ENCODE results near the gene OVOL1.

OVOL1 gene

GRCh38 chr11:65778431-65778900 is 8.4 kb upstream of the OVOL1 start:
- DNase-seq: no peak

DNA sequence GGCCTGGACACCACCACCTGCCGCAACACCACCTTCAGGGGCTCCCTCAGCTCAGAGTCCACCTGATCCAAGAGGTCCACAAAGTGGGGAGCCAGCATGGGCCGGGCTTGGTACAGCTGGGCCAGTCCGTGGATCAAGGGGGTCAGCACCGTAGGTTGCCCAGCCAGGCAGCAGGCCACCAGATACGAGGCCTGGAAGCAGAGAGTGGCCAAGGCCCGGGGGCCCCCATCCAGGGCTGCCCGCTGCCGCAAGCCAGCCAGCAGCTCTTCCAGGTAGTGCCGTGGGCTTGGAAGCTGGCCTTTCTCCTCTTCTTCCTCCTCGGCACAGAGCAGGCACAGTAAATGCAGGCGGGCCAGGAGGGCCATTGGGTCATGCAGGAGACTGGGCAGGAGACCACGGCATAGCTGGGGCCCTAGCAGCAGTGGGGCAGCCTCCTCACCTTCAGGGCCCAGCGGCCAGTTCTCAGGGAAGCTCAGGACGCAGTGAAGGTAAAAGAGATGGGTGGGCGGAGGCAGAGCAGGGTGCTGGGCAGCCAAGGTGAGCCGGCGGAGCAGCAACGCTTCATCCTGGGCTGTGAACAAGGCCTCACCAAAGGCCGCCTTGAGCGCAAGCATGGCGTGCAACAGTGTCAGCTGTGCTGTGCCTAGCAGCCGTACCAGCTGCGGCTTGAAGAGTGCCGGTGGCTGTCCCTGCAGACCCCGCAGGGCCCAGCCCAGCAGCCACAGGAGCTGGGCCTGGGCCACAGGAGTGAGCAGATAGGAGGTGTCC is 7.8 kb upstream of the OVOL1 start:
- no peak for DNase-seq

GRCh38 chr11:65779669-65779918 is 7.3 kb upstream of the OVOL1 start:
- no peak for DNase-seq

GRCh38 chr11:65779919-65780769 is 6.7 kb upstream of the OVOL1 start:
- DNase-seq: peak; percentile 76

DNA sequence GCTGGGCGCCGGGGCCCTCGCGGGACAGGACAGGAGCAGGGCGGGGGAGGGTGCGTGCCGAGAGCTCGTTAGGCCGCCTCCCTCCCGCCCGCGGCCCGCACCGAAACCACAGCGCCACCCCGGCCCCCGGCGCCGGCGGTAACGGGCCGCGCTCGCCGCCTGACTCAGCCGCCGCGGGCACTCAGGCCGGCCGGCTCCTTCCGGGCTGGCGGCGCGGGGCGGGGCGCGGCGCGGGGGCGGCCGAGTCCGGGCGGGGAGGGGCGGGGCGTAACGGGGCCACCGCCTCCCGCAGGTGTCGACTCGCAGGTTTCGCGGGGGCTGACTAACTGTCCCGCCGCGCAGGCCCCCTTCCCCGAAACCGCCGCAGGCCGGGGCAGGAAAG is 6.1 kb upstream of the OVOL1 start, which contains the start of gene AP5B1:
Gene AP5B1 (minus strand): TSS at position 207 of the 382 bp plus-strand sequence. CDS start 385 bp downstream, outside the sequence.
- DNase-seq: peak; percentile 62

DNA sequence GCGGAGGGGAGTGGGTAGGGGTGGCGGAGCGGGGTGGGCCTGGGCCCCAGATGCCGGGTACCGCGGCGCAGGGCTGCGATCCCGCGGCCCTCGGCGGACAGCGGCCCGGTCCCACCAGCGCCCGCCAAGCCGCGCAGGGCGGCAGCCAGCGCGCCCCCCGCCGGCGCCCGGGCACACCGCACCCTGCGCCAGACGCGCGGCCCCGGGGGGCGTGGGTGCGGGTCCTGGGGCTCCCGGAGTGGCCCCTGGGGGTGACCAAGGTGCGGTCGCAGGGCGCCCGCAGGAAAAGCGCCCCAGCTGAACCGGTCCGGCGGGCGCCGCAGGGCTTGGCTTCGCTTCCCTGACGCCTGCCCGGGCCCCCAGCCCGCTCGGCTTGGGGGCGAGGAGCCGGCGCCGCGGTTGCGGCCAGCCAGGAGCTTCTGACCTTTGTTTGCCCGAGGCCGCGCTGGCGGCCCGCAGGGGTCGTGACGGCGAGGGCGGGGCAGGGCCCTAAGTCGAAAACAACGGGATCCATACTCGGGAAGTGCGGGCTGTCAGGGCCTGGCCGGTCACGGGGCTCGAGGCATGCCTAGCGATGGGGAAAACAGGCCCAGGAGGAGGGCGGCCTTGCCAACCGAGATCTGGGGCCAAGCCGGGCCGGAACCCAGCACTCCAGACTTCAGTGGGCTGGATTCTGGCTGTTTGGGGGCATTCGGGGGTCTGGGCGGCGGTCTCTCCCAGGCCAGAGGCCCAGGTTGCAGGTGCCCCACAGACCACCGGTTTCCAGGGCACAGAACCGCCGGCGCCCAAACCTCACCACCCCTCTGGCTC is 5.5 kb upstream of the OVOL1 start:
- DNase-seq: no peak

DNA sequence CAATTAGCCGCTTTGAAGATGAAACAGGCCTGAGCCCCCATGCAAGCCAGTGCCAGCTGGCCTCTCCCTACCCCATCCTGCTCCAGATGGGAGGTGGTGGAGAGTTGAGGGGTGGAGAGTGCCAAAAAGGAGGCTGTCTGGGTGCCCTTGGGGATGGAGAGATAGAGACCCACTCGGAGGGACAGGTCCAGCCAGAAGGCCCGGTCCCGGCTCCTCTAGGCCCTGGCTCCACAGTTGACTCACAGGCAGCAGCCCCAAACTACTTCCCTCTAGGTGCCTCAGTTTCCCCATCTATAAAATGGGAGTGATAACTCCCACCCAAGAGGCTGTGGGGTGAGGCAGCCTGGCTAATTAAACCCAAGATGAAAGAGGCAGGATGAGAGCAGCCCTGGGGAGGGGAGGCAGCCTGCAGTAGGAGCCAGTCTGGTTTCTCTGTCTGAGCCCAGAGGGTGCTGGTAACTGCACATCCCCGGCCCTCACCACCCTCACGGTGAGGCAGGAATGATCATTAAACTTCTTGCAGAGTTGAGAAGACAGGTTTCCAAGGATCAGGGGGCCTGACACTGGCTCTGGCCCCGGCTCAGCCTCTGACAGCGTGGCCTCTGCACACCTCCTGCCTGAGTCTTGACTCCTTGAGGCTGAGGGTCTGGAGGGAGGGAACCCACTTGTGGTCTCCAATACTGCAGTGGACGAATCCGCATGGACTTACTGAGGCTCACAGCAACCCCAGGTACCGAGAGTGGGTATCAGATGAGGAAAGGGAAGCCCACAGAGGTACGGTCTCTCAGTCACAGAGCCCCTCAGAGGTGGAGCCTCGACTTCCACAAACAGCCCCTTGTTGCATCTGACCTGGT is 4.7 kb upstream of the OVOL1 start:
- DNase-seq: no peak

DNA sequence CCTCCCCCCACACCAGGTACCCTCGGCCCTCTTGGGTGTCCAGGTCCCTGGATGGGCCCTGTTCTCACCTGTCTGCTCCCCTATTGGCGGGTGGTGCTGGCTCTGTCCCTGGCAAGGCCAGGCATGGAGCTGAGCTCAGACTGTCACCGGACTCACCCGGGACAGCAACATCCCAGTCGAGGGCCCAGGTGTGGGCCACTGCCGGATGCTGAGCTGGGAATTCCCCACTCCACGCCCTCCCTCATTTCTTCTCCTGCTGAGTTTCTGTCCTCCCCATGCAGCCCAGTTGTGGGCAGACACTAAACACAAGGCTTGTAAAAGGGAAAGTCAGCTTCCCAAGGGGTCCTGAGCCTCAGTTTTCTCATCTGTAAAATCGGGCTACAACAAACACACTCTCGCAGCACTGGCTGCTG is 4.0 kb upstream of the OVOL1 start:
- no peak for DNase-seq

DNA sequence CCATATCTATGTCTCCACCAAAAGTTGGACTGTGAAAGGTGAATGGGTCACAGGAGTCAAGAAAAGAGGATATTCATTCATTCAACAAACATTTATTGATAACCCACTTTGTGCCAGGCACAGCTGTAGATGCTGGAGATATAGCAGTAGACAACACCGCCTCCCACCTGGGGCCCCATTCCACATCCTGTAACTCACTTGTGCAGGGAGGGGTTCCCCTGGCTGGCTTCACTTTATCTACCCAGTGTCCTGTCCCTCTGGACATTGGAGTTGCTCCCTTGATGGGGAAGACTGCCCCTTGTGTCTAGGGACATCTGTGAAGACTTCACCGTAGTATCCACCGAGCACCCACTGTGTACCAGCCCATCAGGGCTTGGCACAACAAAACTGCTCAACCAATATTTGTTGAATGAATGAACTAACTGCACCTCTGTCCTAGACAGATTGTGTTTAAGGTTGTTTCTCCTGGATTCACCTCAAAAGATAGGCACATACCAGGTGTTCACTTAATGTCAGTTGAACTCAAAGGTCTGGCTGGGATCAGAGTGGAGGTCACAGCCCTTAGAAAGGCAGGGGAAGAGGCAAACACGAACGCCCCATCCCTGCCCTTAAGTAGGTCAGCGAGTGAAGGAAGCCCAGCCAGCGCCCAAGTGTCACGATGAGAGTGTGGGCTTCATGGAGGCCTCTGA is 1.4 kb upstream of the OVOL1 start:
- DNase-seq: no peak

DNA sequence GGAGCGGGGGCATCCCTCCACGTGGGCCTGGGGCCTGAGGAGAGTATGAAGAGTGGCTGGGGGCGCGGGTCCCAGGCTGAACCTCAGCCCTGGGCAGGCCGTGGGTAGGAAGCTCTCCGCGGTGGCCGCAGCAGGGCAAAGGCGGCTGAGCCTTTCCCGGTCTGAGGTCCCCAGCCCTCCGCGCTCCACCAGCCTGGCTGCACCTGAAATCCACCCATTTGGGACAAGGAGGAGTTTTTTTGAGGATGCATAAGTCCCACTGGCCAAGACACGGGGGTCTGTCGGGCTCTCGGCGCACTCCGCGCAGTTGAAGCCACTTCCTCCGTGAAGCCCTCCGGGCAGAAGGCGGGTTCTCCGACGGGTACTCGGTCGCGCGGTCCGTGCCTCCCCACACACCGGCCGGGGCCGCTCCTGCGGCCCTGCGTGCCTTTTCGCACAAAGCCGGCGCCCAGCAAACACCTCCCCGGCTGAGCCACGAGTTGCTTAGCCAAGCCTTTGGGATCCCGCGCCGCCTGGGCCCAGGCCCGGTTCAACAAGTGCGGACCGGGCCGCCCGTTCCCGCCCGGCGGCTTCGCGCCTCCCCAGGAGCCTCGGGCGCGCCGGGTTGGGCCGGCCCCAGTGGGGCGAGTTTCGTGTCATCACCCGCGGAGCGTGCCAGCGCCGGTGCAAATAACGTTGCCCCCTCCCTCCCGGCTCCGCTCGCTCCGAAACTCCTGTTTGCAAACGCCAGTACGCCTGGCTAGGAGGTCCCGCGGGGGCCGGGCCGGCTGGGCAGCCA is 666 bp upstream of the OVOL1 start:
- DNase-seq: no peak

GRCh38 chr11:65787649-65788622 is 1.1 kb downstream of the OVOL1 start:
- DNase-seq: no peak

- DNase-seq: no peak
These were observed 2.0 kb downstream of the OVOL1 start for GRCh38 chr11:65788821-65789220.

GRCh38 chr11:65789230-65790103 is 2.6 kb downstream of the OVOL1 start:
- DNase-seq: no peak

- no peak for DNase-seq
These were observed 3.4 kb downstream of the OVOL1 start for GRCh38 chr11:65790104-65790901.

- DNase-seq: no peak
These were observed 4.2 kb downstream of the OVOL1 start for GRCh38 chr11:65790902-65791650.

GRCh38 chr11:65791719-65792213 is 4.9 kb downstream of the OVOL1 start:
- no peak for DNase-seq

- DNase-seq: no peak
These were observed 5.6 kb downstream of the OVOL1 start for GRCh38 chr11:65792456-65792855.

Data from T1000 (cell line).